Transverse colon (tissue), 3 donors: ENCODE results near the gene CT47A1.

ENCODE experiments used
- EP300 ChIP-seq: sonication (generic); formaldehyde crosslinking; IDR thresholded peaks from one replicate; pipeline ENCODE4 v1.6.1; 2017; ENCODE audit warnings: antibody characterized with exemption, low read depth
- POLR2A ChIP-seq: fragments of 450-650 bp; IDR thresholded peaks from one replicate; pipeline ENCODE4 v1.6.1; 2016; ENCODE audit warnings: antibody characterized with exemption, mild to moderate bottlenecking, moderate library complexity
- TF ChIP-seq, protein P1 (sequence below), 5 experiments: fragments of 200-600 bp in 3 of 5; fragments of 450-650 bp in 2 of 5; sonication (generic) in 3 of 5; IDR thresholded peaks; 1 replicate in 2 of 5; 2 replicates in 3 of 5; pipeline ENCODE4 v1.5.1; 2016 to 2017; ENCODE audit warnings: antibody characterized with exemption in 5 of 5, inconsistent platforms in 3 of 5, mild to moderate bottlenecking in 2 of 5, moderate library complexity in 1 of 5

DNA sequence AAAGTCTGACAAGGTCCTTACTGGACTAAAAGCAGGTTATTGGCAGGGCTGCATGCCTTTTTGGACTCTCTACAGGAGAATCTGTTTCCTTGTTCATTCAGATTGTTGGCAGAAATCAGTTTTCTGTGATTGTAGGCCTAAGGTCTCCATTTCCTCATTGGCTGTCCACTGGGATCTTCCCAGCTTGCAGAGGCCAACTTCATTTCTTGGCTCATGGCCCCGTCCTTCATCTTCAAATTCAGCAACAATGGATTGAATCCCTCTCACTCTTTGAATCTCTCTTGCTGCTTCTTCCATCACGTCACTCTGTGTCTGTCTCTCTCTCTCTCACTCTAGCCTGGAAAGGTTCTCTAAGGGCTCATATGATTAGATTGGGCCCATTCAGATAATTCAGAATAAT lies 47.0 kb upstream of the CT47A1 start:
- TF ChIP-seq, protein P1, sequence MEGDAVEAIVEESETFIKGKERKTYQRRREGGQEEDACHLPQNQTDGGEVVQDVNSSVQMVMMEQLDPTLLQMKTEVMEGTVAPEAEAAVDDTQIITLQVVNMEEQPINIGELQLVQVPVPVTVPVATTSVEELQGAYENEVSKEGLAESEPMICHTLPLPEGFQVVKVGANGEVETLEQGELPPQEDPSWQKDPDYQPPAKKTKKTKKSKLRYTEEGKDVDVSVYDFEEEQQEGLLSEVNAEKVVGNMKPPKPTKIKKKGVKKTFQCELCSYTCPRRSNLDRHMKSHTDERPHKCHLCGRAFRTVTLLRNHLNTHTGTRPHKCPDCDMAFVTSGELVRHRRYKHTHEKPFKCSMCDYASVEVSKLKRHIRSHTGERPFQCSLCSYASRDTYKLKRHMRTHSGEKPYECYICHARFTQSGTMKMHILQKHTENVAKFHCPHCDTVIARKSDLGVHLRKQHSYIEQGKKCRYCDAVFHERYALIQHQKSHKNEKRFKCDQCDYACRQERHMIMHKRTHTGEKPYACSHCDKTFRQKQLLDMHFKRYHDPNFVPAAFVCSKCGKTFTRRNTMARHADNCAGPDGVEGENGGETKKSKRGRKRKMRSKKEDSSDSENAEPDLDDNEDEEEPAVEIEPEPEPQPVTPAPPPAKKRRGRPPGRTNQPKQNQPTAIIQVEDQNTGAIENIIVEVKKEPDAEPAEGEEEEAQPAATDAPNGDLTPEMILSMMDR (IDR thresholded peaks at IDR 0.05) = no peak
- no peak for TF ChIP-seq POLR2A
- TF ChIP-seq EP300 = no peak
